Right forelimb (tissue), 1 donor: ENCODE measurements around the gene ADIRF.
"Not testable (repeated sequence)": the region's sequence is repeated elsewhere in the genome, so short reads cannot be mapped to it uniquely, and the experiment has no call there.

Experiments
- DNase-seq: peaks from one replicate; pipeline ENCODE4 v3.0.0-alpha.2; 2018

The ADIRF gene

DNA sequence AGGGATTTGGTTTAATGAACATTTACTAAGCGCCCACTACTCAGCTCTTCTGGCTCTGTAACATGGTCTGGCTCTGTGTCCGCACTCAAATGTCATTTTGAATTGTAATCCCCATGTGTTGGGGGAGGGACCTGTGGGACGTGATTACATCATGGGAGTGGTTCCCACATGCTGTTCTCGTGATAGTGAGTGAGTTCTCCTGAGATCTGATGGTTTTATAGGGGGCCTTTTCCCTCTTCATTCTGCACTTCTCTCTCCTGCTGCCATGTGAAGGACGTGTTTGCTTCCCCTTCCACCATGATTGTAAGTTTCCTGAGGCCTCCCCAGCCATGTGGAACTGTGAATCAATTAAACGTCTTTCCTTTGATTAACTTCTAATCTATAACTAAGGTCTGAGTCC is 12.7 kb downstream of the ADIRF start:
- DNase-seq, result not testable (repeated sequence)

DNA sequence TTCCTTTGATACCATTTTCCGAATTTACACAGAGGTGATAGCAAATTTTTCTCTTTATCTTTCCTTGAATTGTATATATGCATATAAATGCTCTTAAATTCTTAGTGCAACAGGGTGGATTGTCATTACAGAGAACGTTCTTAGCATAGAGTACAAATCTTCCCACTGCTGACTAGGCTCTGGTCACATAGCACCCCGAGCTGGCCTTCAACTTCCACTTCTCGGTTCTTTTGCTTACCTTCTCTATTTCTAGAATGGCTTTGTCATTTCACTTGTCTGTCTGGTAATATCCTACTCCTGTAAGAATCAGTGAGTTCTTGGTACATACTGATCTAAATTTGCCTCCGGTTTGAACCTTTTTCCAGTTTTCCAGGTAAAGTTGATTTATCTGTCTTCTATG is 13.4 kb downstream of the ADIRF start:
- no peak for DNase-seq

DNA sequence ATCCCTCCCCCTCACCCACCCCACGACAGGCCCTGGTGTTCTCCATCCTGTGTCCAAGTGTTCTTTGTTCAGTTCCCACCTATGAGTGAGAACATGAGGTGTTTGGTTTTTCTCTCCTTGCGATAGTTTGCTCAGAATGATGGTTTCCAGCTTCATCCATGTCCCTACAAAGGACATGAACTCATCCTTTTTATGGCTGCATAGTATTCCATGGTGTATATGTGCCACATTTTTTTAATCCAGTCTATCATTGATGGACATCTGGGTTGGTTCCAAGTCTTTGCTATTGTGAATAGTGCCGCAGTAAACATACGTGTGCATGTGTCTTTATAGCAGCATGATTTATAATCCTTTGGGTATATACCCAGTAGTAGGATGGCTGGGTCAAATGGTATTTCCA is 16.2 kb downstream of the ADIRF start:
- DNase-seq, result not testable (repeated sequence)

DNA sequence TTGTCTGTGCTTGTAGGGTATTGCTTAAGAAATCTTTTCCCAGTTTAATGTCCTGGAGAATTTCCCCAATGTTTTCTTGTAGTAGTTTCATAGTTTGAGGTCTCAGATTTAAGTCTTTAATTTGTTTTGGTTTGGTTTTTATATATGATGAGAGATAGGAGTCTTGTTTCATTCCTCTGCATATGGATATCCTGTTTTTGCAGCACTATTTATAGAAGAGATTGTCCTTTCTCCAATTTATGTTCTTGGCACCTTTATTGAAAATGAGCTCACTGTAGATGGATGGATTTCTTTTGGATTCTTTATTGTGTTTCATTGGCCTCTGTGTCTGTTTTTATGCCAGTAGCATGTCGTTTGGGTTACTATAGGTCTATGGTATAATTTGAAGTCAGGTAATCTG is 20.2 kb downstream of the ADIRF start:
- DNase-seq, result no peak

DNA sequence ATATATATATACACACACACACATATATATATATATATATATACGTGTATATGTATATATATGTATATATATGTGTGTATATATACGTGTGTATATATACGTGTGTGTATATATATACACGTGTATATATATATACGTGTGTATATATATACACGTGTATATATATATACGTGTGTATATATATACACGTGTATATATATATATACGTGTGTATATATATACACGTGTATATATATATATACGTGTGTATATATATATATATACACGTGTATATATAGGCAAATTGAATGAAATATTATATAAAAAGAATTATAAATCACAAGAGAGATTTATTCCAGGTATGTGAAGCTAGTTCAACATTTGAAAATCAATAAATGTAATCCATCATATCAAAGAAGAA is 23.1 kb downstream of the ADIRF start:
- DNase-seq, result not testable (repeated sequence)

DNA sequence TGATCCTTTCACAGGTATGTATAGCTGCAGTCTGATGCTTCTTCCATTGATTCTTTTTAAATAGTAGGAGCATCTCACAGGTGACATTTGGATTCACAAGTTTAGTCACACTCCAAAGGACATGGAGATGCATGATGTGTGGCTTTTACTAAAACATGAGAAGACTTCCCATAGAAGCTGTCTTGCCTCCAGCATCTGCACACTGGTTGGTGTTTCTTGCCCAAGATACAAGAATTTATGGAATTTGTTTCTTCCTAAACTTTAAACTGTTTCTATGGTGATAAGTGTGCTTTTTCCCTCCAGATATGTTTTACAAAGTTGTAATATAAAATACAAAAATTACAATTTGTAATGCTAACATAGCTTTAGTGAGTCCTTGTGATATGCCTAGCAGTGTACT is 24.2 kb downstream of the ADIRF start:
- no peak for DNase-seq

DNA sequence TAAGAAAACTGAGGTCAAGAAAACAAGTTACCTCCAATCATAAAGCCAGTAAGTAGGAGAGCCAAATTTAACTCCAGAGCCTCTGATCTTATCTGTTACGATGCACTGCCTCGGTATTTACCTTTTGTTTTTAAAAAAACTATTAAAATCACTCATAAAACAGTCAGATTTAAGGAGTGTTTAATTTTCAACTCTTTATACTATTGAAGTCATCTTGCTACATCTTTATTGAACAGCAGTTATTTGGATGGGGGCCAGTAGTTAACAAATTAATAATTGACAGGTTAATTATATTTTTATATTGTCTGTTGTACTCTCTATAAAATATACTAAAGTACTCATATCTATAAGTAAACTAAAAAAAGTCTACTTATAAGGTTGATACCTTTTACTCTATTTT is 24.6 kb downstream of the ADIRF start:
- DNase-seq, result no peak

DNA sequence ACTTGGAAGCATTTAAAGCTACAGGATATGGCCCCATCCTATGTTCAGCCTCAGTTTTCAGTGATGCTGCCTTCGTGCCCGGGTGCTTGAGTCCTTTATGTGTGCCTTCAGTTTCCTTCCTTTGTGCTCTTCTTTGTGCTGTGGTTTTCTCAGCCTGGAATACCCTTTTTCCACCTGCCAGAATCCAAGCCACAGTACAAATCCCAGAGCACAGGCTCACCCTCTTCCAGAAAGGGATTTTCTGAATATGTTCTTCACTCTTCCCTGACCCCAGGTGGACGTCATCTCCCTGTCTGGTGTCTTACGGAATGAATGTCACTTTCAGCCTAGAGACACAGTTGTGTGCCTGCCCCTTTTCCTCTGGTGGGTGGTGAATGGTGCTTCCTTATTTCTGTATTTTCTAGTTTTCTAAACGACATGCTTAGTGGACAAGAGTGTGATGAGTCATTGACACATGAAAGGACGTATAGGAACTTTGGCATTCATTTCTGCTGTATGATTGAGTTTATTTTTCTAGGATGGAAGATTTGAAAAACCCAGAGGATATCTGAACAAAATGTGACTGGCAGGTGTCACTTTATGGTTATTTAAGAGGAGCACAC is 31.6 kb downstream of the ADIRF start:
- DNase-seq, result not testable (repeated sequence)

DNA sequence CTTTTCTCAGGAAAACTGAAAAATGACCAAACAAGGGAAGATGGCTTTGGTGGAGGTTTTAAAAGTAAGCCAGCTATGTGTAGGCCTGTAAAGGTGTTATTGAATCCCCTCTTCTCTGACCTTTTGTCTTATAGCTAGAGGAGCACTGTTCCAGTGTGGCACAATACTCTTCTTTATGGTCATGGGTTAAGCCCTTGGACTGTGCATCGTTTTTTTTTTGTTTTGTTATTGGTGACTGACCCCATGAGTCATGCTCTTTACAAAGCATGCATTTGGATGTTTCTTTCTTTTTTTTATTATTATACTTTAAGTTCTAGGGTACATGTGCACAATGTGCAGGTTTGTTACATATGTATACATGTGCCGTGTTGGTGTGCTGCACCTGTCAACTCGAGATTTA is 32.2 kb downstream of the ADIRF start:
- no peak for DNase-seq

DNA sequence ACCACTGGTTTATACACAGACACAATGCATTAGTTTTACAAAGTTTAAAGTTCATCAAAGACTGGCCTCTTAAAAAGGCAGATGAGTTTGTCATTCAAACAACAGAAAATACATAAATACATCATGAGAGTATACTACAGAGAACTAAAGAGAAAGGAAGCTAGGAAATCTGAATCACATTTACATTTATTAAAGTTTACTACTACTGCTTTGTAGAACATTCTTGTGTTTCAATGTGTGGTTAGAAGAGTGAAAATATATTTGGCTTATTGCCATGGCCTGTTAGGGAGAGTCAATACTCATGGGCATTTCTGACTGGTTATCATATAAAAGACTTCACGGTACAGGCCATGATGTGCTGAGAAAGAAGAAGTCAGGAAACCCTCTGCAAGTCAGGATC is 38.8 kb downstream of the ADIRF start:
- not testable (repeated sequence) for DNase-seq

DNA sequence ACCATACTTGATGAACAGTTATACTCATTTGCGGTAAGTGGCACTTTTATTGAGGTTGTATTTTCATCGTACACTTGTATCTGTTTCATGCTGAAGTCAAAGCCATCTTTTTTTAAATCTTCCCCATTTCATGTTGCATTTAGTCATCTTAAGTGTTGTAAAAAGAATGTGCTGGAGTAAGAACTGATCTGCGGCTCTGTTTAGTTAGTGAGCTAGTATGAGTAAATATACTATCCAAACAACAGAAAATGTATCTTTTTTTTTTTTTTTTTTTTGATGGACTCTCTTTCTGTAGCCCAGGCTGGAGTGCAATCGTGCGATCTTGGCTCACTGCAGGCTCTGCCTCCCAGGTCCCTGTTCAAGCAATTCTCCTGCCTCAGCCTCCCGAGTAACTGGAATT is 39.4 kb downstream of the ADIRF start:
- not testable (repeated sequence) for DNase-seq

DNA sequence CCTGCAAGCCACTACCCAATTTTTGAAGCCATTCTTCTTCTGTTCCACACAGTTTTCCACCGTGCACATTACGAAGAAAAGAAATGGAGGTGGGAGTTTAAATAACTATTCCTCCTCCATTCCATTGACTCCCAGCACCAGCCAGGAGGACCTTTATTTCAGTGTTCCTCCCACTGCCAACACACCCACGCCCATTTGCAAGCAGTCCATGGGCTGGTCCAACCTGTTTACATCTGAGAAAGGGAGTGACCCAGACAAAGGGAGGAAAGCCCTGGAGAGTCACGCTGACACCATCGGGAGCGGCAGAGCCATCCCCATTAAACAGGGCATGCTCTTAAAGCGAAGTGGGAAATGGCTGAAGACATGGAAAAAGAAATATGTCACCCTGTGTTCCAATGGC is 40.0 kb downstream of the ADIRF start:
- DNase-seq, result not testable (repeated sequence)

DNA sequence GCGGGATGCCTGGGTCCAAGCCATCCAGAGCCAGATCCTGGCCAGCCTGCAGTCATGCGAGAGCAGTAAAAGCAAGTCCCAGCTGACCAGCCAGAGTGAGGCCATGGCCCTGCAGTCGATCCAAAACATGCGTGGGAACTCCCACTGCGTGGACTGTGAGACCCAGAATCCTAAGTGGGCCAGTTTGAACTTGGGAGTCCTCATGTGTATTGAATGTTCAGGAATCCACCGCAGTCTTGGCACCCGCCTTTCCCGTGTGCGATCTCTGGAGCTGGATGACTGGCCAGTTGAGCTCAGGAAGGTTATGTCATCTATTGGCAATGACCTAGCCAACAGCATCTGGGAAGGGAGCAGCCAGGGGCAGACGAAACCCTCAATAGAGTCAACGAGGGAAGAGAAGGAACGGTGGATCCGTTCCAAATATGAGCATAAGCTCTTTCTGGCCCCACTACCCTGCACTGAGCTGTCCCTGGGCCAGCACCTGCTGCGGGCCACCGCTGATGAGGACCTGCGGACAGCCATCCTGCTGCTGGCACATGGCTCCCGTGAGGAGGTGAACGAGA is 40.9 kb downstream of the ADIRF start:
- DNase-seq, result not testable (repeated sequence)

DNA sequence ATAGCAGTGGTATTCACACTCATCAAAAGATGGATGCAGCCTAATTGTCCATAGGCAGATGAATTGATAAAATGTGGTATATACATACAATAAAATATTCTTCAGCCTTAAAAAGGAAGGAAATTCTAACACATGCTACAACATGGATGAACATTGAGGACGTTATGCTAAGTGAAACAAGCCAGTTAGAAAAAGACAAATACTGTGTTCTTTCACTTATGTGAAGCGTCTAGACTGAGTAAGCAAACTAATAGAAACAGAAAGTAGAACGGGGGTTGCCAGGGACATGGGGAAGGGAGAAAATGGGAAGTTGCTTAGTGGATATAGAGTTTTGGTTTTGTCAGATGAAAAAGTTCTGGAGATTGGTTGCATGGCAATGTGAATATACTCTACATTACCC is 45.2 kb downstream of the ADIRF start:
- not testable (repeated sequence) for DNase-seq

DNA sequence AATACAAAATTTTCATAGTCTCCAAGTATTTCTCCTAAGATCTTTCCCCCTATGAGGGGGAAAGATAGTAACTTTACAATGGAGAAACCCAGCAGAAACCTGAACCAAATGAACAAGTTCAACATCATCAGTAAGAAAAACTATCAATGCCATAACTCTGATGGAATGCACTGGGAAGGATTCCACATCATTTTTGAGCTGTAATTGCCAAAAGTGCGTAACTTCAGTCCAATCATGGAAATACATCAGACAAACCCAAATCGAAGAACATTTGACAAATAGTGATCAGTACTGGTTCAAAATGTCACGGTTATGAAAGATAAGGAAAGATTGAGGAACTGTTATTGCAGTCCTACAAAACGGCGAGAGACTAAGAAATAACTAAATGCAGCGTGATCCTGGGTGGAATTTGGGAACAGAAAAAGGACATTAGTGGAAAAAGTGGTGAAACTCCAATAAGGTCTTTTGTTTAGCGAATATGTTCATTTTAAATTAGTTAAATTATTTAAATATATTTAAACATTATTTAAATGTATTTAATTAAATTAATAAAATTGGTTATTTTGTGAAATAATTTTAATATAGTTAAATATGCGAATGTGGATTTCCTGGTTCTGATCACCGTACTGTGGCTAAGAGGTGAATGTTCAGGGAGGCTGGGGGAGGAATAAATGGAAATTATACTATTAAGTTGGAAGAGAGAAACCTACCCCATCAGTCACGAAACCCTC is 46.9 kb downstream of the ADIRF start:
- not testable (repeated sequence) for DNase-seq

DNA sequence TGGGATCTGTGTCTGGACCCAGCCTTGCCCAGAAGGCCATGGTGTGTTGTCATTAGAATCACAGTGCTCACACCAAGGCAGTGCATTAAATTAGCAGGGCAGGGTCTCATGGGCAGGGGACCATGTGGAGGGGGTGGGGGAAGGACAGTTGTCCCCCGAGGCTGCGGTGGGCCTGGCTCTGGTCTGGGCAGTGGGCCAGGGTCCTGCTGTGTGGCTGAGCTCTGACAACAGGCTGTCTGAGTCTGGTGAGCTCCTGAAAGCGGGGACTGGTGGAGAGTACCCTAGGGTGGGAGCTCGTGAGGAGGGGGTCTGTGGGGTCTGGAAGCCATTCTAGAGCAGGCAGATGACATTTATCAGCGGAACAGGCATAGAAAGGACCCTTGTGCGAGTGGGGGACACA is 49.8 kb downstream of the ADIRF start:
- not testable (repeated sequence) for DNase-seq

DNA sequence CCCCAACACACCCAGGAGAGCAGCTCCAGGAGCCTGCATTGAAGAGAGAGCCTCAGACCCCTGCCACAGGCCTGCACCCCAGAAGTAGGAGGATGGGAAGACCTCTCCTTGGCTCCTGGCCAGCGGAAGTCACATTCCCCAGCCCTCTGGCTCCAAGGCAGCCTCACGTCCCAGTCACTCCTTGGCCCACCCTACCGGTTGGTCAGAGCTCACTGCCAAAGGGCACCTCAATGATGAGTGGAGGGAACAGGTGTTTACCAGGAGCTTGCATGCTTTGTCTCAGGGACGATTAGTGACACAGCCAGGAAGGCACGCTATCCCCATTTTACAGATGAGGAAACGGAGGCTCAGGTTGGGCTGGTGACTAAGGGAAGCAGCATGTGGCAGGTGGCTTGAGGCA is 50.8 kb downstream of the ADIRF start:
- not testable (repeated sequence) for DNase-seq

DNA sequence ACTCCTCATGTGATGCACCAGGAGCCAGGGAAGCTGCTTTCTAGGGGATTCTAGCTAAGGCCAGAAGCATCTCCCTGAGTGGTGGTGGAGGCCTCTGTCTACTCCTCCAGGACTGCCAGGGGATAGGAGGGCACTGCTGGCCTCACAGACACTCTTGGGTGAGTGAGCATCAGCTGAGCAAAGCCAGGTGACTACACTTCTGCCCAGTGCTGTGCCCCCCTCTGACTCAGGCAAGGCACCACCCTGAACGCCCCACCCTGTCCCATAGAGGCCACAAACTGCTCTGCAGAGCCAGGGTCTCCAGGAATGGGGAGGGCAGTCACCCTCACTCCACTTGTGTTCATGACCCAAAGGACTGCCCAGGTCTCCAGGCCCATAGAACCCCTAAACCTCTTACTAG is 51.2 kb downstream of the ADIRF start:
- DNase-seq, result not testable (repeated sequence)

DNA sequence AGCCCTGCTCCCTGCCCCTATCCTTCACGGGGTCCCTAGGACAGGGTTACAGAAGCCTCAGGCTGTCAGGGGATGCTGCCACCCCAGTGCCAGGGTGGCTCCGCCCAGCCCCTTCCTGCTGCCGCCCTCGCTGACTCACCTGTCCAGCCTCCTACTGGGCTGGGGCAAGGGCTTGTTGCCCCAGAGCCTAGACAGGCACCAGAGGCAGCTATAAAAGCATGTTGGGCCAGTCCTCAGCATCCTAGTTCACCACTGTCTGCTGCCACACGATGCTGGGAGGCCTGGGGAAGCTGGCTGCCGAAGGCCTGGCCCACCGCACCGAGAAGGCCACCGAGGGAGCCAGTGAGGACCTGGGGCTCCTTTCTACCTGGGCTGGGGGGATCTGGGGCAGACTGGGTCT is 51.8 kb downstream of the ADIRF start, which contains the start of gene FAM25A:
TSS of gene FAM25A (plus strand) at position 239 of the 400 bp plus-strand sequence. CDS start at position 270, 31 bp downstream.
- DNase-seq, result not testable (repeated sequence)
